SK-N-SH treated with all-trans-retinoic acid at 6 μM for 48 hours (cell line): Measurements from ENCODE around the gene PAEP.

ENCODE experiments used
- ATAC-seq: fragments of 200-7000 bp; cut with Tn5 transposase; 3 replicates; pipeline ENCODE4 v1.9.1; 2020; ENCODE audit warnings: mild to moderate bottlenecking, moderate library complexity
- ARNTL ChIP-seq: fragments of 450-650 bp; formaldehyde crosslinking; IDR thresholded peaks from 2 replicates; pipeline ENCODE4 v1.5.0; 2020; ENCODE audit warnings: low read depth, mild to moderate bottlenecking, moderate library complexity, borderline replicate concordance
- BACH2 ChIP-seq: fragments of 250-450 bp; sonication (Bioruptor Pico); IDR thresholded peaks from 2 replicates; pipeline ENCODE4 v1.9.0; 2021; ENCODE audit warnings: mild to moderate bottlenecking, borderline replicate concordance
- CSDC2 ChIP-seq: fragments of 250-450 bp; sonication (Bioruptor Pico); IDR thresholded peaks from 2 replicates; pipeline ENCODE4 v1.5.0; 2020; ENCODE audit warnings: mild to moderate bottlenecking, moderate library complexity
- ESRRG ChIP-seq: fragments of 250-450 bp; sonication (Bioruptor Pico); IDR thresholded peaks from 2 replicates; pipeline ENCODE4 v1.6.1; 2021; ENCODE audit warnings: mild to moderate bottlenecking
- GLIS3 ChIP-seq: fragments of 250-450 bp; sonication (Bioruptor Pico); IDR thresholded peaks from 2 replicates; pipeline ENCODE4 v1.5.0; 2020; ENCODE audit warnings: mild to moderate bottlenecking, moderate library complexity
- ISL1 ChIP-seq: fragments of 250-450 bp; sonication (Bioruptor Pico); IDR thresholded peaks from 2 replicates; pipeline ENCODE4 v2.1.2; 2022; ENCODE audit warnings: mild to moderate bottlenecking, moderate library complexity
- OSR1 ChIP-seq: fragments of 250-450 bp; sonication (Bioruptor Pico); IDR thresholded peaks from 2 replicates; pipeline ENCODE4 v1.8.0; 2022; ENCODE audit warnings: moderate library complexity, mild to moderate bottlenecking, inconsistent platforms
- PPARA ChIP-seq: fragments of 250-450 bp; sonication (Bioruptor Pico); IDR thresholded peaks from 2 replicates; pipeline ENCODE4 v1.5.0; 2020; ENCODE audit warnings: mild to moderate bottlenecking, borderline replicate concordance
- RARB ChIP-seq: fragments of 250-450 bp; sonication (Bioruptor Pico); IDR thresholded peaks from 2 replicates; pipeline ENCODE4 v1.8.0; 2021; ENCODE audit warnings: mild to moderate bottlenecking, moderate library complexity
- SNAI2 ChIP-seq: fragments of 250-450 bp; sonication (Bioruptor Pico); IDR thresholded peaks from 2 replicates; pipeline ENCODE4 v1.5.0; 2020; ENCODE audit warnings: mild to moderate bottlenecking, moderate library complexity
- TCF4 ChIP-seq: fragments of 250-450 bp; sonication (Bioruptor Pico); IDR thresholded peaks from 2 replicates; pipeline ENCODE4 v1.8.0; 2021; ENCODE audit warnings: mild to moderate bottlenecking, moderate library complexity, borderline replicate concordance
- TOX ChIP-seq: fragments of 250-450 bp; sonication (Bioruptor Pico); IDR thresholded peaks from 2 replicates; pipeline ENCODE4 v1.8.0; 2021; ENCODE audit warnings: mild to moderate bottlenecking, moderate library complexity, borderline replicate concordance
- ZC3H10 ChIP-seq: fragments of 250-450 bp; sonication (Bioruptor Pico); IDR thresholded peaks from 2 replicates; pipeline ENCODE4 v1.5.1; 2021; ENCODE audit warnings: mild to moderate bottlenecking, moderate library complexity
- ZFP3 ChIP-seq: fragments of 250-450 bp; sonication (Bioruptor Pico); IDR thresholded peaks from 2 replicates; pipeline ENCODE4 v1.5.0; 2020; ENCODE audit warnings: mild to moderate bottlenecking, moderate library complexity
- ZFP30 ChIP-seq: fragments of 450-650 bp; formaldehyde crosslinking; IDR thresholded peaks from 2 replicates; pipeline ENCODE4 v1.5.0; 2022; ENCODE audit warnings: mild to moderate bottlenecking, moderate library complexity
- ZNF70 ChIP-seq: fragments of 450-650 bp; formaldehyde crosslinking; IDR thresholded peaks from 2 replicates; pipeline ENCODE4 v1.5.0; 2020; ENCODE audit warnings: mild to moderate bottlenecking, moderate library complexity
- ZNF8 ChIP-seq: fragments of 450-650 bp; formaldehyde crosslinking; IDR thresholded peaks from 2 replicates; pipeline ENCODE4 v1.5.0; 2020; ENCODE audit warnings: mild to moderate bottlenecking, moderate library complexity
- TF ChIP-seq, protein P1 (sequence below): fragments of 250-450 bp; sonication (Bioruptor Pico); IDR thresholded peaks from 2 replicates; pipeline ENCODE4 v1.8.0; 2020; ENCODE audit warnings: mild to moderate bottlenecking, moderate library complexity, borderline replicate concordance
- TF ChIP-seq, protein P2 (sequence below): fragments of 250-450 bp; sonication (Bioruptor Pico); IDR thresholded peaks from 2 replicates; pipeline ENCODE4 v1.8.0; 2021; ENCODE audit warnings: low read depth, mild to moderate bottlenecking, moderate library complexity, borderline replicate concordance
- TF ChIP-seq, protein P3 (sequence below): fragments of 250-450 bp; sonication (Bioruptor Pico); IDR thresholded peaks from 2 replicates; pipeline ENCODE4 v1.5.0; 2020; ENCODE audit warnings: mild to moderate bottlenecking, moderate library complexity
- TF ChIP-seq, protein P4 (sequence below): fragments of 250-450 bp; sonication (Bioruptor Pico); IDR thresholded peaks from 2 replicates; pipeline ENCODE4 v1.5.1; 2021; ENCODE audit warnings: mild to moderate bottlenecking, moderate library complexity

PAEP gene

DNA sequence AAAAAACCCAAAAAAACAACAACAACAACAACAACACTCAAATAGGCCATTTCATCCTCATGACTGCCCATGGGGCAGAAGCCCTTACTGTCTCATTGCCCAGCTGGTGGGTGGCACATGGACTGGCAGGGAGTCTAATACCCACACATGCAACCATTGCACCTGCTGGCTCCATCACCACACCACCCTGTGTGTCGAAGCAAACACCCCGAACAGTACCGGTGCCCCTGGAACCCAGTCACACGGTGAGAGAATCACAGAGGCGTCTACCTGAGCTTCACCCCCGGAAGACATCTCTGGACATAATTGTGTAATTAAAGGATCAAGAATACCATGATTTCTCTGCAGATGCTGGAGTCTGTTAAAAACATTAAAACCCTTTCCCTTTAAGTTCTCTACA is 6.5 kb downstream of the PAEP start:
- TF ChIP-seq ZC3H10 (CRISPR knock-in tag) (no peak), TOX (CRISPR knock-in tag) (no peak), PPARA (CRISPR knock-in tag) (no peak), ZNF70 (CRISPR knock-in tag) (no peak), ZFP30 (CRISPR knock-in tag) (no peak), ISL1 (no peak), GLIS3 (CRISPR knock-in tag) (no peak), CSDC2 (CRISPR knock-in tag) (no peak), SNAI2 (CRISPR knock-in tag) (no peak), ARNTL (CRISPR knock-in tag) (no peak), BACH2 (no peak), ESRRG (CRISPR knock-in tag) (no peak), OSR1 (no peak), RARB (CRISPR knock-in tag) (no peak), TCF4 (no peak), ZFP3 (CRISPR knock-in tag) (no peak)
- TF ChIP-seq, protein P1, sequence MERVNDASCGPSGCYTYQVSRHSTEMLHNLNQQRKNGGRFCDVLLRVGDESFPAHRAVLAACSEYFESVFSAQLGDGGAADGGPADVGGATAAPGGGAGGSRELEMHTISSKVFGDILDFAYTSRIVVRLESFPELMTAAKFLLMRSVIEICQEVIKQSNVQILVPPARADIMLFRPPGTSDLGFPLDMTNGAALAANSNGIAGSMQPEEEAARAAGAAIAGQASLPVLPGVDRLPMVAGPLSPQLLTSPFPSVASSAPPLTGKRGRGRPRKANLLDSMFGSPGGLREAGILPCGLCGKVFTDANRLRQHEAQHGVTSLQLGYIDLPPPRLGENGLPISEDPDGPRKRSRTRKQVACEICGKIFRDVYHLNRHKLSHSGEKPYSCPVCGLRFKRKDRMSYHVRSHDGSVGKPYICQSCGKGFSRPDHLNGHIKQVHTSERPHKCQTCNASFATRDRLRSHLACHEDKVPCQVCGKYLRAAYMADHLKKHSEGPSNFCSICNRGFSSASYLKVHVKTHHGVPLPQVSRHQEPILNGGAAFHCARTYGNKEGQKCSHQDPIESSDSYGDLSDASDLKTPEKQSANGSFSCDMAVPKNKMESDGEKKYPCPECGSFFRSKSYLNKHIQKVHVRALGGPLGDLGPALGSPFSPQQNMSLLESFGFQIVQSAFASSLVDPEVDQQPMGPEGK (CRISPR knock-in tag), result no peak
- TF ChIP-seq, protein P2, sequence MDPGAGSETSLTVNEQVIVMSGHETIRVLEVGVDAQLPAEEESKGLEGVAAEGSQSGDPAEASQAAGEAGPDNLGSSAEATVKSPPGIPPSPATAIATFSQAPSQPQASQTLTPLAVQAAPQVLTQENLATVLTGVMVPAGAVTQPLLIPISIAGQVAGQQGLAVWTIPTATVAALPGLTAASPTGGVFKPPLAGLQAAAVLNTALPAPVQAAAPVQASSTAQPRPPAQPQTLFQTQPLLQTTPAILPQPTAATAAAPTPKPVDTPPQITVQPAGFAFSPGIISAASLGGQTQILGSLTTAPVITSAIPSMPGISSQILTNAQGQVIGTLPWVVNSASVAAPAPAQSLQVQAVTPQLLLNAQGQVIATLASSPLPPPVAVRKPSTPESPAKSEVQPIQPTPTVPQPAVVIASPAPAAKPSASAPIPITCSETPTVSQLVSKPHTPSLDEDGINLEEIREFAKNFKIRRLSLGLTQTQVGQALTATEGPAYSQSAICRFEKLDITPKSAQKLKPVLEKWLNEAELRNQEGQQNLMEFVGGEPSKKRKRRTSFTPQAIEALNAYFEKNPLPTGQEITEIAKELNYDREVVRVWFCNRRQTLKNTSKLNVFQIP, result no peak
- TF ChIP-seq, protein P3, sequence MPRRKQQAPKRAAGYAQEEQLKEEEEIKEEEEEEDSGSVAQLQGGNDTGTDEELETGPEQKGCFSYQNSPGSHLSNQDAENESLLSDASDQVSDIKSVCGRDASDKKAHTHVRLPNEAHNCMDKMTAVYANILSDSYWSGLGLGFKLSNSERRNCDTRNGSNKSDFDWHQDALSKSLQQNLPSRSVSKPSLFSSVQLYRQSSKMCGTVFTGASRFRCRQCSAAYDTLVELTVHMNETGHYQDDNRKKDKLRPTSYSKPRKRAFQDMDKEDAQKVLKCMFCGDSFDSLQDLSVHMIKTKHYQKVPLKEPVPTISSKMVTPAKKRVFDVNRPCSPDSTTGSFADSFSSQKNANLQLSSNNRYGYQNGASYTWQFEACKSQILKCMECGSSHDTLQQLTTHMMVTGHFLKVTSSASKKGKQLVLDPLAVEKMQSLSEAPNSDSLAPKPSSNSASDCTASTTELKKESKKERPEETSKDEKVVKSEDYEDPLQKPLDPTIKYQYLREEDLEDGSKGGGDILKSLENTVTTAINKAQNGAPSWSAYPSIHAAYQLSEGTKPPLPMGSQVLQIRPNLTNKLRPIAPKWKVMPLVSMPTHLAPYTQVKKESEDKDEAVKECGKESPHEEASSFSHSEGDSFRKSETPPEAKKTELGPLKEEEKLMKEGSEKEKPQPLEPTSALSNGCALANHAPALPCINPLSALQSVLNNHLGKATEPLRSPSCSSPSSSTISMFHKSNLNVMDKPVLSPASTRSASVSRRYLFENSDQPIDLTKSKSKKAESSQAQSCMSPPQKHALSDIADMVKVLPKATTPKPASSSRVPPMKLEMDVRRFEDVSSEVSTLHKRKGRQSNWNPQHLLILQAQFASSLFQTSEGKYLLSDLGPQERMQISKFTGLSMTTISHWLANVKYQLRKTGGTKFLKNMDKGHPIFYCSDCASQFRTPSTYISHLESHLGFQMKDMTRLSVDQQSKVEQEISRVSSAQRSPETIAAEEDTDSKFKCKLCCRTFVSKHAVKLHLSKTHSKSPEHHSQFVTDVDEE, result no peak
- ATAC-seq, result no peak

DNA sequence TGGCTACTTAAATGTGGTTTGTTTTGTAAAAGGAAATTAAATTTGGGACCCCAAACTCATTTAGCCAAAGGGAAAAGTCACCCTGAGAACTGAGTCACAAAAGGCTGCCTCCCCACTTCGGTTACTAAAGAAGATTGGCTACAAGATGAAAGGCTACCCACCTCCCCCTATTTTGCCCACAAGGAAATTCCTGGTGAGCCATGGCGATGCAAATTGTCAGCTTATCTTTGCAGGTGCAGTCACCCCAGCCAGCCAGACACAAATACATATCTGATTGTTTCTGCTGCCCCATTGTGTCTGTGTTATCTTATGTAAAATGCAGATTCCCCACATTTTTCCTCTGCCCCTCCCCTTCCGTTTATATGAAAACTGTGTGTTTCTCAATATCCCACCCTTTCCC is 8.9 kb downstream of the PAEP start:
- no peak for TF ChIP-seq ZFP30 (CRISPR knock-in tag)
- TF ChIP-seq SNAI2 (CRISPR knock-in tag), result no peak
- TF ChIP-seq TOX (CRISPR knock-in tag), result no peak
- no peak for TF ChIP-seq CSDC2 (CRISPR knock-in tag)
- no peak for TF ChIP-seq GLIS3 (CRISPR knock-in tag)
- TF ChIP-seq PPARA (CRISPR knock-in tag), result no peak
- TF ChIP-seq, protein P3, result no peak
- TF ChIP-seq ISL1, result no peak
- TF ChIP-seq, protein P1 (CRISPR knock-in tag), result no peak
- TF ChIP-seq OSR1, result no peak
- no peak for TF ChIP-seq ESRRG (CRISPR knock-in tag)
- no peak for TF ChIP-seq RARB (CRISPR knock-in tag)
- no peak for TF ChIP-seq ZNF70 (CRISPR knock-in tag)
- TF ChIP-seq, all 23 proteins: peak for 0
- no peak for ATAC-seq

DNA sequence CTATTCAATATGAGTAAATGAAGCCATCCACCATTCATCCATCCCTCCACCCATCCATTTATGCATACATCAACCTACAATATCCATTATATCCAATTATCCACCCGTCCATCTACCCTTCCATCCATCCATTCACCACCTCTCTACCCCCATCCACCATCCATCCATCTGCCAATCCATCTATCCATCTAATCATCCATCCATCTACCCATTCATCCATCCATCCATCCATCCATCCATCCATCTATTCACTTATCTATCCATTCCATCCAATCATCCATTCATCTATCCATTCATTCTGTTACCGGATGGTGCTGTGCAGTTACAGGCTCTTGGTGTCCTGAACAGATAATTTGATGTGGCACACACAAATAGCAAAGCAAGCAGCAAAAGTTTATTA is 10.7 kb downstream of the PAEP start:
- ATAC-seq, result no peak
- TF ChIP-seq ZFP30 (CRISPR knock-in tag) (no peak), TCF4 (no peak), SNAI2 (CRISPR knock-in tag) (no peak), ESRRG (CRISPR knock-in tag) (no peak), TOX (CRISPR knock-in tag) (no peak), ZFP3 (CRISPR knock-in tag) (no peak), ZNF8 (CRISPR knock-in tag) (no peak), ZNF70 (CRISPR knock-in tag) (no peak), BACH2 (no peak), GLIS3 (CRISPR knock-in tag) (no peak), ZC3H10 (CRISPR knock-in tag) (no peak), PPARA (CRISPR knock-in tag) (no peak)
- TF ChIP-seq, protein P3, result no peak
- TF ChIP-seq, protein P4, sequence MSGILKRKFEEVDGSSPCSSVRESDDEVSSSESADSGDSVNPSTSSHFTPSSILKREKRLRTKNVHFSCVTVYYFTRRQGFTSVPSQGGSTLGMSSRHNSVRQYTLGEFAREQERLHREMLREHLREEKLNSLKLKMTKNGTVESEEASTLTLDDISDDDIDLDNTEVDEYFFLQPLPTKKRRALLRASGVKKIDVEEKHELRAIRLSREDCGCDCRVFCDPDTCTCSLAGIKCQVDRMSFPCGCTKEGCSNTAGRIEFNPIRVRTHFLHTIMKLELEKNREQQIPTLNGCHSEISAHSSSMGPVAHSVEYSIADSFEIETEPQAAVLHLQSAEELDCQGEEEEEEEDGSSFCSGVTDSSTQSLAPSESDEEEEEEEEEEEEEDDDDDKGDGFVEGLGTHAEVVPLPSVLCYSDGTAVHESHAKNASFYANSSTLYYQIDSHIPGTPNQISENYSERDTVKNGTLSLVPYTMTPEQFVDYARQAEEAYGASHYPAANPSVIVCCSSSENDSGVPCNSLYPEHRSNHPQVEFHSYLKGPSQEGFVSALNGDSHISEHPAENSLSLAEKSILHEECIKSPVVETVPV, result no peak
